WTC11 (cell line): ENCODE results near the gene GRK1.

Source experiments
- ATF1 ChIP-seq: sonication (generic); formaldehyde crosslinking; IDR thresholded peaks from 2 replicates; pipeline ENCODE4 v1.8.1; 2023; ENCODE audit warnings: mild to moderate bottlenecking, moderate library complexity, missing genetic modification reagents
- CBFB ChIP-seq: sonication (generic); formaldehyde crosslinking; IDR thresholded peaks from 2 replicates; pipeline ENCODE4 v1.8.1; 2022; ENCODE audit warnings: mild to moderate bottlenecking, low read depth, missing genetic modification reagents
- CDX4 ChIP-seq: fragments of 250-450 bp; sonication (Bioruptor Pico); IDR thresholded peaks from 2 replicates; pipeline ENCODE4 v1.9.0; 2021; ENCODE audit warnings: moderate library complexity, mild to moderate bottlenecking, inconsistent platforms, borderline replicate concordance
- CTCF ChIP-seq: fragments of 200-600 bp; IDR thresholded peaks from 2 replicates; pipeline ENCODE4 v1.8.0; 2022; ENCODE audit warnings: antibody characterized with exemption
- FOXK1 ChIP-seq: sonication (generic); formaldehyde crosslinking; IDR thresholded peaks from 2 replicates; pipeline ENCODE4 v1.8.0; 2022; ENCODE audit warnings: mild to moderate bottlenecking, moderate library complexity, missing genetic modification reagents
- IRF2 ChIP-seq: sonication (generic); formaldehyde crosslinking; IDR thresholded peaks from 2 replicates; pipeline ENCODE4 v1.8.0; 2022; ENCODE audit warnings: low read depth, missing genetic modification reagents, borderline replicate concordance
- MAX ChIP-seq: sonication (generic); formaldehyde crosslinking; IDR thresholded peaks from 2 replicates; pipeline ENCODE4 v1.8.0; 2022; ENCODE audit warnings: mild to moderate bottlenecking, missing genetic modification reagents
- NR2C2 ChIP-seq: sonication (generic); formaldehyde crosslinking; IDR thresholded peaks from 2 replicates; pipeline ENCODE4 v1.8.0; 2022; ENCODE audit warnings: mild to moderate bottlenecking, missing genetic modification reagents
- RELA ChIP-seq: sonication (generic); formaldehyde crosslinking; IDR thresholded peaks from 2 replicates; pipeline ENCODE4 v1.8.1; 2022; ENCODE audit warnings: missing genetic modification reagents, mild to moderate bottlenecking, borderline replicate concordance
- SMAD3 ChIP-seq: sonication (generic); formaldehyde crosslinking; IDR thresholded peaks from 2 replicates; pipeline ENCODE4 v1.8.0; 2022; ENCODE audit warnings: missing genetic modification reagents, mild to moderate bottlenecking, borderline replicate concordance
- TEAD1 ChIP-seq: sonication (generic); formaldehyde crosslinking; IDR thresholded peaks from 2 replicates; pipeline ENCODE4 v1.8.0; 2022; ENCODE audit warnings: mild to moderate bottlenecking, missing genetic modification reagents
- USF1 ChIP-seq: sonication (generic); formaldehyde crosslinking; IDR thresholded peaks from 2 replicates; pipeline ENCODE4 v1.8.0; 2022; ENCODE audit warnings: mild to moderate bottlenecking, missing genetic modification reagents
- USF2 ChIP-seq: sonication (generic); formaldehyde crosslinking; IDR thresholded peaks from 2 replicates; pipeline ENCODE4 v1.8.1; 2023; ENCODE audit warnings: mild to moderate bottlenecking, missing genetic modification reagents, moderate library complexity
- ZBTB43 ChIP-seq: sonication (generic); formaldehyde crosslinking; IDR thresholded peaks from 2 replicates; pipeline ENCODE4 v1.8.1; 2023; ENCODE audit warnings: mild to moderate bottlenecking, missing genetic modification reagents

GRCh38 chr13:113661509-113661908 is 5.5 kb upstream of the GRK1 start:
- TF ChIP-seq CDX4 (CRISPR knock-in tag): no peak
- TF ChIP-seq IRF2 (CRISPR knock-in tag): no peak
- no peak for TF ChIP-seq SMAD3 (CRISPR knock-in tag)
- no peak for TF ChIP-seq CTCF
- TF ChIP-seq USF2 (CRISPR knock-in tag): no peak
- TF ChIP-seq USF1 (CRISPR knock-in tag): no peak
- TF ChIP-seq NR2C2 (CRISPR knock-in tag): no peak
- TF ChIP-seq MAX: no peak
- TF ChIP-seq CBFB (CRISPR knock-in tag): no peak
- no peak for TF ChIP-seq ZBTB43 (CRISPR knock-in tag)
- TF ChIP-seq TEAD1: no peak
- no peak for TF ChIP-seq ATF1
- TF ChIP-seq RELA (CRISPR knock-in tag): no peak
- no peak for TF ChIP-seq FOXK1 (CRISPR knock-in tag)
